ENCODE data around the gene CXCL12. TPM values are rescaled to one million over a fixed set of nuclear protein-coding genes. Genes with fewer than 3 reads are reported as not detected.

Gene CXCL12
- polyA plus RNA-seq, 1 experiment, result 217 TPM

DNA sequence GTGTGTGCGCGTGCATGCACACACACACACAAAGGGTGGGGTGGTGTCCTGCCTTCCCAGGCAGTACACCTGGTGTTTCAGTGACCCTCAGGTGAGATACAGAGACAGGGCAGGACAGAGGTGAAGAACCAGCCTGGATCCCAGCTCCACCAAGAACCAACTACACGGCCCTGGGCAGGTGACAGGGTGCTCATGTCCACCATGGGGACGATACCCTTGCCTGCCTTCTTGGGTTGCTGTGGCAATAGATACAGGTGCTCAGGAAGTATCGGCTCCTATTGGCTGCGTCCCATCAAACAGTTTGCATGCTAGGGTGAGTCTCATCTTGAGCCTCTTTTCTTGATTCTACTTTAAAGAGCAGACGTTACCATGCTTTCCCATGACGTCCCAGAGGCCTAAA, 33.7 kb upstream of the CXCL12 start:
- Histone ChIP-seq H3K27me3 (ENCODE audit: control insufficient read depth, insufficient read depth, low read length) (peaks cover 10% of the 10 kb centered on the region), H3K36me3 (ENCODE audit: control insufficient read depth, insufficient read depth, low read length) (no peaks in the 10 kb centered on the region), H3K4me3 (ENCODE audit: low read depth, low read length) (no peak overlapping the region)
- no peak for TF ChIP-seq CTCF (IDR thresholded peaks at IDR 0.05; ENCODE audit: insufficient read depth, low read depth, low read length)
- ChIA-PET POLR2A (no interaction called here), CTCF (no interaction called here)
- no peak for DNase-seq (ENCODE audit: low read depth)

- H3K27me3 ChIP-seq (ENCODE audit: control insufficient read depth, insufficient read depth, low read length), result peaks cover 8% of the 10 kb centered on the region
- no peak for DNase-seq (ENCODE audit: low read depth)
- ChIA-PET CTCF (no interaction called here), POLR2A (no interaction called here)
- H3K36me3 ChIP-seq (ENCODE audit: control insufficient read depth, insufficient read depth, low read length), result no peaks in the 10 kb centered on the region
- no peak for TF ChIP-seq CTCF (IDR thresholded peaks at IDR 0.05; ENCODE audit: insufficient read depth, low read depth, low read length)
- H3K4me3 ChIP-seq (ENCODE audit: low read depth, low read length), result no peak overlapping the region
Observed at GRCh38 chr10:44417761-44418160, 32.9 kb upstream of the CXCL12 start.

DNA sequence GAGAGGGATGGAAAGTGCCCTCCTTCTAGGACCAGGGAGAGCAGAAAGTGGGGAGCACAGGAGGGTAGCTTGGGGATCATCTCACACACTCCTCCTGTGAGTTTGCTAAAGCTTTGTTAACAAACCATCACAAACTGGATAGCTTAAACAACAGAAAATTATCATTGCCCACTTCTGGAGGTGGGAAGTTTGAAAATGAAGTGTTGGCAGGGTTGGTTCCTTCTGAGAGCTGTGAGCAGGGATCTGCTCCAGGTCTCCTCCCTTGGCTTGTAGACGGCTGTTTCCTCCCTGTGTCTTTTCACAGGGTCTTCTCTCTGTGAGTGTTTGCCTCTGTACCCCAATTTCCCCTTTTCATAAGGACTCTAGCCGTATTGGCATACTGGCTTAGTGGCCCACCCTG, 32.0 kb upstream of the CXCL12 start:
- POLR2A ChIA-PET, result no interaction called here
- Histone ChIP-seq H3K4me3 (ENCODE audit: low read depth, low read length) (no peak overlapping the region), H3K36me3 (ENCODE audit: control insufficient read depth, insufficient read depth, low read length) (no peaks in the 10 kb centered on the region), H3K27me3 (ENCODE audit: control insufficient read depth, insufficient read depth, low read length) (peaks cover 8% of the 10 kb centered on the region)
- DNase-seq (ENCODE audit: low read depth), result no peak
- TF ChIP-seq CTCF (IDR thresholded peaks at IDR 0.05; ENCODE audit: insufficient read depth, low read depth, low read length), result no peak
- CTCF ChIA-PET, result no interaction called here

GRCh38 chr10:44416021-44416771, 31.3 kb upstream of the CXCL12 start:
- H3K36me3 ChIP-seq (ENCODE audit: control insufficient read depth, insufficient read depth, low read length), result no peaks in the 10 kb centered on the region
- ChIA-PET POLR2A (no interaction called here), CTCF (interaction anchor here (0.7 to 1.4 kb wide), 2 partner anchors 8 to 442 kb away, joined by 4 read pairs; no protein-coding TSS in a partner anchor)
- DNase-seq (ENCODE audit: low read depth), result no peak
- no peak overlapping the region for H3K4me3 ChIP-seq (ENCODE audit: low read depth, low read length)
- no peak for TF ChIP-seq CTCF (IDR thresholded peaks at IDR 0.05; ENCODE audit: insufficient read depth, low read depth, low read length)
- peaks cover 6% of the 10 kb centered on the region for H3K27me3 ChIP-seq (ENCODE audit: control insufficient read depth, insufficient read depth, low read length)

- Histone ChIP-seq H3K4me3 (ENCODE audit: low read depth, low read length) (no peak overlapping the region), H3K36me3 (ENCODE audit: control insufficient read depth, insufficient read depth, low read length) (no peaks in the 10 kb centered on the region), H3K27me3 (ENCODE audit: control insufficient read depth, insufficient read depth, low read length) (peaks cover 7% of the 10 kb centered on the region)
- DNase-seq (ENCODE audit: low read depth), result no peak
- ChIA-PET CTCF (interaction anchor here (1.4 kb wide), 1 partner anchor 443 kb away, joined by 4 read pairs; no protein-coding TSS in a partner anchor), POLR2A (no interaction called here)
- no peak for TF ChIP-seq CTCF (IDR thresholded peaks at IDR 0.05; ENCODE audit: insufficient read depth, low read depth, low read length)
Observed at GRCh38 chr10:44415121-44415520, 30.2 kb upstream of the CXCL12 start.
